Bone marrow (tissue), 2 donors: ENCODE measurements around the gene ACVR1B.

ENCODE experiments used
- DNase-seq, 2 donors: peaks; one replicate each; lab custom pipeline; 2025; lab: John Stamatoyannopoulos, UW

The ACVR1B gene

DNA sequence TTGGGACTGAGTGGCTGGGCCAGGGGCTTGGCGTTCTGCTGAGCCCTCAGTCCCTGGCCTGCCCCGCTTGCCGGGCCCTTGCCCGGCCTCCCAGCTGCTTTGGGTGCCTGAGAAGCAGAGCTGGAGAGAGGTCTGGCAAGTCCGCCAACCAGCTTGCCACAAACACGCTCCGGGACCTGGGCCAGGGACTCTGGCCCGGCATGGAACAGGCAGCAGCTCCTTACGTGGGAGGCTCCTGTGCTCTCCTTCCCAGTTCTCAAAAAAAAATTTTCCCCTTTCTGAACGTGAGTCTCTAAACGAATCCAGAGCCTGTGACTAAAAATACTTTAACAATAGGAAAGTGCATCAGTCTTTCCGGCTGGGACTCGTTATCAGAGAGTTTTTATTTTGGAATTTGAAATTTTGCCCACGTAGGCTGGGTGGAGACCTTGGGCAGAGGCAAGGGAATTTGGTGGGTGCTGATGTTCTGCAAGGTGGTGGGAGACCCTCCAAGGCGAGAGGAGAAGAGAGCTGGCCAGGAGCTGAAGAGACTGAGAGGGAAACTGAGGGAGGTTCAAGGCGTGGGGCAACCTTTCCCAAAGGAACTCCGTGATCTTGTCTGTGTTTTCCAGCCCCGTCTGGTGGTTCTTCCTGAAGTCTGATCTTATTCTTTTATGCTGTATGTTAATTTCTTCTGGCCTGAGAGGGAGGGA, 92.9 kb downstream of the ACVR1B start:
- DNase-seq: no peak

GRCh38 chr12:52045794-52046199, 94.3 kb downstream of the ACVR1B start:
- DNase-seq: peak in 1 of 2 donors; percentile 38
